Measurements from ENCODE around the gene GYPE. TPM values are rescaled to one million over a fixed set of nuclear protein-coding genes. Genes with fewer than 3 reads are reported as not detected.
"Not testable (repeated sequence)": the region's sequence is repeated elsewhere in the genome, so short reads cannot be mapped to it uniquely, and the experiment has no call there.

The GYPE gene
- total RNA-seq, 1 experiment from 2014 or later, result 0.95 TPM

- not testable (repeated sequence) for H3K36me3 ChIP-seq; H3K9me3 ChIP-seq (replicated peaks); H3K4me1 ChIP-seq (replicated peaks); H3K27ac ChIP-seq; DNase-seq (ENCODE audit: low read depth in 1 of 2, low spot score in 2 of 2); H3K4me3 ChIP-seq; H3K27me3 ChIP-seq (replicated peaks)
Measured at GRCh38 chr4:143890323-143890722, 15.0 kb downstream of the GYPE start.

- not testable (repeated sequence) for H3K27me3 ChIP-seq (replicated peaks); H3K36me3 ChIP-seq; H3K4me1 ChIP-seq (replicated peaks); H3K27ac ChIP-seq; DNase-seq (ENCODE audit: low read depth in 1 of 2, low spot score in 2 of 2); H3K4me3 ChIP-seq; H3K9me3 ChIP-seq (replicated peaks)
Measured at GRCh38 chr4:143888189-143888588, 17.2 kb downstream of the GYPE start.

GRCh38 chr4:143884965-143885364 lies 20.4 kb downstream of the GYPE start:
- not testable (repeated sequence) for H3K9me3 ChIP-seq (replicated peaks); H3K4me3 ChIP-seq; H3K27ac ChIP-seq; H3K27me3 ChIP-seq (replicated peaks); DNase-seq (ENCODE audit: low read depth in 1 of 2, low spot score in 2 of 2); H3K4me1 ChIP-seq (replicated peaks); H3K36me3 ChIP-seq

GRCh38 chr4:143883529-143883928 lies 21.8 kb downstream of the GYPE start:
- H3K4me1 ChIP-seq (replicated peaks), result no peaks in the 10 kb centered on the region

DNA sequence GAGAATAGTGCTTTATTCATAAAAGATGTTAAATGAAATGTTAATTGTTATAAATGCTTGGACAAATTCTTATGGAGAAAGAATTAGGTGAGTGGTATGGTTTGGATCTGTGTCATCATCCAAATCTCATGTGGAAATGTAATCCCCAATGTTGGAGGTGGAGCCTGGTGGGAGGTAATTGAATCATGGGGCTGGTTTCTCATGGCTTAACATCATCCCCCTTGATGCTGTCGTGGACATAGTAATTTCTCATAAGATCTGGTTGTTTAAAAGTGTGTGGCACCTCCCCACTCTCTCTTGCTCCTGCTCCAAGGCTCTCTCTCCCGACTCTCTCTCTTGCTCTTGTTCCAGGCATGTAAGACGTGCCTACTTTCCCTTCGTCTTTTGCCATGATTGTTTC lies 22.5 kb downstream of the GYPE start:
- no peak overlapping the region for H3K4me3 ChIP-seq
- H3K36me3 ChIP-seq, result no peaks in the 10 kb centered on the region
- no peaks in the 10 kb centered on the region for H3K9me3 ChIP-seq (replicated peaks)
- no peaks in the 10 kb centered on the region for H3K4me1 ChIP-seq (replicated peaks)
- DNase-seq (ENCODE audit: low read depth in 1 of 2, low spot score in 2 of 2), result no peak
- no peak overlapping the region for H3K27ac ChIP-seq
- no peaks in the 10 kb centered on the region for H3K27me3 ChIP-seq (replicated peaks)

More at GRCh38 chr4:143883529-143883928, 21.8 kb downstream of the GYPE start:
- Histone ChIP-seq H3K27me3 (replicated peaks) (no peaks in the 10 kb centered on the region), H3K36me3 (no peaks in the 10 kb centered on the region), H3K27ac (no peak overlapping the region), H3K9me3 (replicated peaks) (no peaks in the 10 kb centered on the region), H3K4me3 (no peak overlapping the region)
- DNase-seq (ENCODE audit: low read depth in 1 of 2, low spot score in 2 of 2), result no peak

GRCh38 chr4:143879561-143879960 lies 25.8 kb downstream of the GYPE start:
- H3K27ac ChIP-seq; H3K9me3 ChIP-seq (replicated peaks); H3K4me1 ChIP-seq (replicated peaks); H3K4me3 ChIP-seq; DNase-seq (ENCODE audit: low read depth in 1 of 2, low spot score in 2 of 2); H3K36me3 ChIP-seq; H3K27me3 ChIP-seq (replicated peaks): not testable (repeated sequence)

- H3K27ac ChIP-seq; H3K4me1 ChIP-seq (replicated peaks); H3K4me3 ChIP-seq; H3K36me3 ChIP-seq; H3K27me3 ChIP-seq (replicated peaks); H3K9me3 ChIP-seq (replicated peaks); DNase-seq (ENCODE audit: low read depth in 1 of 2, low spot score in 2 of 2): not testable (repeated sequence)
Measured at GRCh38 chr4:143875357-143875756, 30.0 kb downstream of the GYPE start.

GRCh38 chr4:143870523-143871268 lies 34.7 kb downstream of the GYPE start:
- H3K27me3 ChIP-seq (replicated peaks); H3K4me1 ChIP-seq (replicated peaks); H3K9me3 ChIP-seq (replicated peaks); DNase-seq (ENCODE audit: low read depth in 1 of 2, low spot score in 2 of 2); H3K27ac ChIP-seq; H3K4me3 ChIP-seq; H3K36me3 ChIP-seq: not testable (repeated sequence)

GRCh38 chr4:143869925-143870324 lies 35.4 kb downstream of the GYPE start:
- H3K4me3 ChIP-seq; H3K27me3 ChIP-seq (replicated peaks); DNase-seq (ENCODE audit: low read depth in 1 of 2, low spot score in 2 of 2); H3K9me3 ChIP-seq (replicated peaks); H3K36me3 ChIP-seq; H3K27ac ChIP-seq; H3K4me1 ChIP-seq (replicated peaks): not testable (repeated sequence)

GRCh38 chr4:143862716-143863115 lies 42.6 kb downstream of the GYPE start:
- DNase-seq (ENCODE audit: low read depth in 1 of 2, low spot score in 2 of 2); H3K27ac ChIP-seq; H3K4me3 ChIP-seq; H3K4me1 ChIP-seq (replicated peaks); H3K9me3 ChIP-seq (replicated peaks); H3K27me3 ChIP-seq (replicated peaks); H3K36me3 ChIP-seq: not testable (repeated sequence)

DNA sequence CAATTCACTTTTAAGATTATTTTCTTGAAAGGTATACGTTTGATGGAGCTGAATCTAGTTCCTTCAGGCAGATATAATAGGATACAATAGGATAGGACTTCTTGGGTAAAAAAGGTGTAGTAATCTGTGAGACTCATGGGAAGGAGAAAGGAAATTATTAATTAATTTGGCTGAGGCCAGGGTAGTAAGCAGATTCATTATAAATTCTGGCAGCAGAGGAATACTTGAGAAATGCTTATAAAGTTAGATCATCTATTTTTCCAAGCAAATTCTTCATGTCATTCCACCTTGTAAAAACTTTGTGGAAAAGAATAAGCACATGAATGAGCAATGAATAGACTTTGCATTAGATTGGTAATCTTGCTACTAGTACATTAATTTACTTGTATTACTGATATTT lies 46.9 kb downstream of the GYPE start:
- DNase-seq (ENCODE audit: low read depth in 1 of 2, low spot score in 2 of 2), result no peak

GRCh38 chr4:143857391-143858336 lies 47.7 kb downstream of the GYPE start:
- not testable (repeated sequence) for H3K4me3 ChIP-seq; H3K36me3 ChIP-seq; H3K27me3 ChIP-seq (replicated peaks); H3K9me3 ChIP-seq (replicated peaks); H3K4me1 ChIP-seq (replicated peaks); DNase-seq (ENCODE audit: low read depth in 1 of 2, low spot score in 2 of 2); H3K27ac ChIP-seq

More for the DNA sequence above, 46.9 kb downstream of the GYPE start:
- Histone ChIP-seq H3K27ac (no peak overlapping the region), H3K36me3 (no peaks in the 10 kb centered on the region), H3K4me1 (replicated peaks) (no peaks in the 10 kb centered on the region), H3K4me3 (no peak overlapping the region), H3K9me3 (replicated peaks) (no peaks in the 10 kb centered on the region), H3K27me3 (replicated peaks) (no peaks in the 10 kb centered on the region)

GRCh38 chr4:143856017-143856557 lies 49.3 kb downstream of the GYPE start:
- not testable (repeated sequence) for H3K9me3 ChIP-seq (replicated peaks); DNase-seq (ENCODE audit: low read depth in 1 of 2, low spot score in 2 of 2); H3K4me3 ChIP-seq; H3K4me1 ChIP-seq (replicated peaks); H3K27ac ChIP-seq; H3K27me3 ChIP-seq (replicated peaks); H3K36me3 ChIP-seq

- H3K4me1 ChIP-seq (replicated peaks); H3K27ac ChIP-seq; H3K36me3 ChIP-seq; H3K27me3 ChIP-seq (replicated peaks); H3K9me3 ChIP-seq (replicated peaks); H3K4me3 ChIP-seq; DNase-seq (ENCODE audit: low read depth in 1 of 2, low spot score in 2 of 2): not testable (repeated sequence)
Measured at GRCh38 chr4:143854645-143855044, 50.7 kb downstream of the GYPE start.

All from SJSA1 (cell line).